ENCODE results near the gene ATOH8.

DNA sequence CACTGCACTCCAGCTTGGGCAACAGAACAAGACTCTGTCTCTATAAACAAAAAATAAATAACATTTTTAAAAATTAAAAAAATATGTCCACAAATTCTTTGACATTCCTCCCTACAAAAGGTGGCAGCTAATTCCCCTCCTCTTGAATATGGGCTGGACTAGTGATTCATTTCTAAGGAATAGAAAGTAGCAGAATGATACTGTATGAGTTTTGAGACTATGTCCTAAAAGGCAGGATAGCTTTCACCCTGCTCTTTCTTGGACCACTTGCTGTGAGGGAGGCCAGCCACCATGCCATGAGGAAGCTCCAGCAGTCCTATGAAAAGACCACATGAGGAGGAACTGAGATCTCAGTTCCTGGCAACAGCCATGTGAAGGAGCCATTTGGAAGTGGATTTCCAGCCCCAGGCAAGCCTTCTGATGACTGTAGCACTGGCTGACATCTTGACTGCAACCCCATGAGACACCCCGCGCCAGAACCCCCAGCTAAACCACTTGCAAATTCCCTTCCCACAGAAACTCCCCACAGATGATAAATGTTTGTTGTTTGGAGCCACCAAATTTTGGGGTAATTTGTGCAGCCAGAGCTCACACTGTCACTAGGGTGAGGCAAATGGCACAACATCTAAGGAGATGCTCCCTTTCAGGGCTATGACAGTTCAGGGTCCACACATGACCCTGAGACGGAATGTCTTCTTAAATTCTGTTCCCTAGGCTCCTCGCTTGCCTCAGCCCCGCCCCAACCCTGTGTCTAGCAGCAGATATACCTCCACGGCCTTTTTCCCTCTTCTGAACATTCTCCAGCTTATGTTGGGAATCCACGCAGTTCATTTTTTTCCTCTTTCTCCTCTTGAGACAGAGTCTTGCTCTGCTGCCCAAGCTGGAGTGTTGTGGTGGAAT, 17.1 kb upstream of the ATOH8 start:
- TF ChIP-seq, protein P1, sequence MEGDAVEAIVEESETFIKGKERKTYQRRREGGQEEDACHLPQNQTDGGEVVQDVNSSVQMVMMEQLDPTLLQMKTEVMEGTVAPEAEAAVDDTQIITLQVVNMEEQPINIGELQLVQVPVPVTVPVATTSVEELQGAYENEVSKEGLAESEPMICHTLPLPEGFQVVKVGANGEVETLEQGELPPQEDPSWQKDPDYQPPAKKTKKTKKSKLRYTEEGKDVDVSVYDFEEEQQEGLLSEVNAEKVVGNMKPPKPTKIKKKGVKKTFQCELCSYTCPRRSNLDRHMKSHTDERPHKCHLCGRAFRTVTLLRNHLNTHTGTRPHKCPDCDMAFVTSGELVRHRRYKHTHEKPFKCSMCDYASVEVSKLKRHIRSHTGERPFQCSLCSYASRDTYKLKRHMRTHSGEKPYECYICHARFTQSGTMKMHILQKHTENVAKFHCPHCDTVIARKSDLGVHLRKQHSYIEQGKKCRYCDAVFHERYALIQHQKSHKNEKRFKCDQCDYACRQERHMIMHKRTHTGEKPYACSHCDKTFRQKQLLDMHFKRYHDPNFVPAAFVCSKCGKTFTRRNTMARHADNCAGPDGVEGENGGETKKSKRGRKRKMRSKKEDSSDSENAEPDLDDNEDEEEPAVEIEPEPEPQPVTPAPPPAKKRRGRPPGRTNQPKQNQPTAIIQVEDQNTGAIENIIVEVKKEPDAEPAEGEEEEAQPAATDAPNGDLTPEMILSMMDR (conservative IDR thresholded peaks at IDR 0.05) = no peak
- no peak for TF ChIP-seq ZFX (IDR thresholded peaks at IDR 0.05)

All from C4-2B (cell line).